HS-27A (cell line): ENCODE results near the gene PDC.

Experiments used
- DNase-seq: peaks from one replicate; pipeline ENCODE4 v3.0.0-alpha.2; 2012; ENCODE audit warnings: low read depth, missing footprints

PDC gene

GRCh38 chr1:186461014-186461413 is at the start of gene PDC:
Gene PDC, minus strand, starts transcription at chr1:186461114. Its CDS starts 11,655 bp downstream, at chr1:186449459.
- DNase-seq: no peak

GRCh38 chr1:186503190-186503589 is 42.3 kb upstream of the PDC start:
- no peak for DNase-seq

GRCh38 chr1:186502087-186502486 is 41.2 kb upstream of the PDC start:
- no peak for DNase-seq

GRCh38 chr1:186500804-186501203 is 39.9 kb upstream of the PDC start:
- no peak for DNase-seq

GRCh38 chr1:186499571-186499970 is 38.7 kb upstream of the PDC start:
- no peak for DNase-seq

- no peak for DNase-seq
Measured at GRCh38 chr1:186498695-186499389, 37.9 kb upstream of the PDC start.

- no peak for DNase-seq
Measured at GRCh38 chr1:186498071-186498470, 37.2 kb upstream of the PDC start.

- no peak for DNase-seq
Measured at GRCh38 chr1:186497651-186498050, 36.7 kb upstream of the PDC start.

GRCh38 chr1:186496171-186496851 is 35.4 kb upstream of the PDC start:
- no peak for DNase-seq

GRCh38 chr1:186494832-186495271 is 33.9 kb upstream of the PDC start:
- DNase-seq: no peak

- no peak for DNase-seq
Measured at GRCh38 chr1:186492531-186493291, 31.8 kb upstream of the PDC start.

- no peak for DNase-seq
Measured at GRCh38 chr1:186491336-186491735, 30.4 kb upstream of the PDC start.

- no peak for DNase-seq
Measured at GRCh38 chr1:186487163-186487562, 26.2 kb upstream of the PDC start.

- DNase-seq: no peak
Measured at GRCh38 chr1:186486061-186486460, 25.1 kb upstream of the PDC start.

GRCh38 chr1:186483561-186483960 is 22.6 kb upstream of the PDC start:
- no peak for DNase-seq

- DNase-seq: no peak
Measured at GRCh38 chr1:186482661-186483255, 21.8 kb upstream of the PDC start.

GRCh38 chr1:186481303-186481888 is 20.5 kb upstream of the PDC start:
- no peak for DNase-seq

- DNase-seq: no peak
Measured at GRCh38 chr1:186479162-186479561, 18.2 kb upstream of the PDC start.

GRCh38 chr1:186476264-186477040 is 15.5 kb upstream of the PDC start:
- no peak for DNase-seq

GRCh38 chr1:186474208-186474607 is 13.3 kb upstream of the PDC start:
- DNase-seq: no peak

- no peak for DNase-seq
Measured at GRCh38 chr1:186473047-186473446, 12.1 kb upstream of the PDC start.
